Omental fat pad (tissue), 4 donors: Measurements from ENCODE around the gene ASTN2. TPM values are rescaled to one million over a fixed set of nuclear protein-coding genes. Genes with fewer than 3 reads are reported as not detected.

Source experiments
- ATAC-seq: fragments of 150-250 bp; one replicate; pipeline ENCODE4 v1.9.1; 2016; ENCODE audit warnings: mild to moderate bottlenecking, moderate library complexity; ENCODE audit not compliant: low FRiP score
- DNase-seq: peaks from one replicate; pipeline ENCODE4 v3.0.0-alpha.2; 2019; ENCODE audit warnings: low spot score
- total RNA-seq, 4 donors: library from RNA; depleted of rRNA; stranded (reverse); fragments of >200 nt; gene quantifications; one replicate each; pipeline ENCODE4 v1.1.0, GENCODE V29; 2016
- TF ChIP-seq, protein P1 (sequence below), 3 donors: fragments of 450-650 bp; IDR thresholded peaks; one replicate each; pipeline ENCODE4 v1.5.1; 2016 to 2017; ENCODE audit warnings: antibody characterized with exemption in 3 of 3, mild to moderate bottlenecking in 3 of 3, moderate library complexity in 2 of 3

The ASTN2 gene
- total RNA-seq, 4 donors from 2014 or later = 1.1 to 8.4 (median 3.6) TPM

DNA sequence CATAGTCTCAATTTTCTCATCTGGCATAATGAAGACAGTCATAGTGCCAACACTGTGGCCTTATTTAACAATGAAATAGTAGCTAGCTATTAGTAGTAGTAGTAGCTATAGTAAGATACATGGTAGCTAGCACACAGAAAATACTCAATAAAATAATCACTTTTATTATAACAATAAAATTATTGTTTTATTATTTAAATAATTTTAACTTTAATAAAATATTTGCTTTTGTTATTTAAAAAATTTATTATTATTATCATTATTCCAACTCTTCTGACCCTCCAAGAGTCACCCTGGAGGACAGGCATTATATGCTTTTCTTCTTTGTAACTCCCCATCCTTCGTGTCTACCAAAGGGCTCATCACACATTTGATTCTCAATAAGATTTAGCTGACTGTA, 475.7 kb downstream of the ASTN2 start:
- TF ChIP-seq, protein P1, sequence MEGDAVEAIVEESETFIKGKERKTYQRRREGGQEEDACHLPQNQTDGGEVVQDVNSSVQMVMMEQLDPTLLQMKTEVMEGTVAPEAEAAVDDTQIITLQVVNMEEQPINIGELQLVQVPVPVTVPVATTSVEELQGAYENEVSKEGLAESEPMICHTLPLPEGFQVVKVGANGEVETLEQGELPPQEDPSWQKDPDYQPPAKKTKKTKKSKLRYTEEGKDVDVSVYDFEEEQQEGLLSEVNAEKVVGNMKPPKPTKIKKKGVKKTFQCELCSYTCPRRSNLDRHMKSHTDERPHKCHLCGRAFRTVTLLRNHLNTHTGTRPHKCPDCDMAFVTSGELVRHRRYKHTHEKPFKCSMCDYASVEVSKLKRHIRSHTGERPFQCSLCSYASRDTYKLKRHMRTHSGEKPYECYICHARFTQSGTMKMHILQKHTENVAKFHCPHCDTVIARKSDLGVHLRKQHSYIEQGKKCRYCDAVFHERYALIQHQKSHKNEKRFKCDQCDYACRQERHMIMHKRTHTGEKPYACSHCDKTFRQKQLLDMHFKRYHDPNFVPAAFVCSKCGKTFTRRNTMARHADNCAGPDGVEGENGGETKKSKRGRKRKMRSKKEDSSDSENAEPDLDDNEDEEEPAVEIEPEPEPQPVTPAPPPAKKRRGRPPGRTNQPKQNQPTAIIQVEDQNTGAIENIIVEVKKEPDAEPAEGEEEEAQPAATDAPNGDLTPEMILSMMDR (IDR thresholded peaks at IDR 0.05) = no peak
- ATAC-seq (no peak), DNase-seq (no peak)

DNA sequence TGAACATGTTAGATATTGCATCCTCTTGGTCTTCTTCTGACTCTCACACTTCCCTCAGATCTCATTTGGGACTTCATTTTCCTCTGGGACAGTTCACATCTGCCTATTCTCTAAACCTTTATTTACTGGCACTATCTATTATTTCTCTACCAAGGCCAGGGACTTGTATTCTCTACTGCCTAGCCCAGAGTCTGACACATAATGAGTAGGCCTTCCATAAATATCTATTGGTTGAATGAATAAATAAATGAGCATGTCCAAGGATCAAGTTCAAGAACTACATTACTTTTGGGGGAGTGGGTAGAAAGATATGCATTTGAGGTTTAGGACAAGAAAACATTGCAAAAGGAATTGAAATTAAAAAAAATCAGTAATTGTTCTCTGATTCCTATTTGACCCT, 477.5 kb downstream of the ASTN2 start:
- ATAC-seq (no peak), DNase-seq (no peak)
- TF ChIP-seq, protein P1 (IDR thresholded peaks at IDR 0.05) = no peak

DNA sequence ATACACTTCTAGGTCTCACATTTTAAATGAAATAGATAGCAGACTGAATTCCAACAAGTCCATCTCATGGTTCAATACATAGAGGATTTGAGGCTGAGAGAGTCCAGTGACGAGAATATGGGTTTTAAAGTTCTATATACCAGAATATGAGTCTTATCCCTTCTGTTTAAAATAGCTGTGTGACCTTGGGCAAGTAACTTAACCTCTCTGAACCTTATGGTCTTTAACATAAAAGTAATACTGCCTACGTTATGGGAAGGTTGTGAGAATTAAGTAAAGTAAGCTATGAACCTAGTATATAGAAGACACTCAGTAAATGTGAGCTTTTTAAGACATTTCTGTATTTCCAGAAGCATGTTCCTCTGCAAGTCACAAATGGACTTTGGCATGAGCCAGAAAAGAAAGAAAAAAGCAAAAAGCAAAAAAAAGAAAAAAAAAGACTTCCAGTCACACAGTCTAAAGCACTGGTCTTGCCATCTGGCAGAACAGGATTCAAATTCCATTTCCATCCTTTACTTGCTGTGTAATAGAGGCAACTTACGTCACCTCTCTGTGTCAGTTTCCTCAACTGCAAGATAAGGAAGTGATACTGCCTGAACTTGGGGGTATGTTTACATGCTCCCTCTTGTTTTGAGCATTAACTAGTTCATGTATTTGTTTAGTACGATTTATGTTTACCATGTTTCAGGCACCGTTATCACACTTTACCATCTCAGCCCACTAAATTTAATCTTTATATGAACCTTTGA, 479.5 kb downstream of the ASTN2 start:
- TF ChIP-seq, protein P1 (IDR thresholded peaks at IDR 0.05) = no peak
- no peak for ATAC-seq
- DNase-seq = no peak

DNA sequence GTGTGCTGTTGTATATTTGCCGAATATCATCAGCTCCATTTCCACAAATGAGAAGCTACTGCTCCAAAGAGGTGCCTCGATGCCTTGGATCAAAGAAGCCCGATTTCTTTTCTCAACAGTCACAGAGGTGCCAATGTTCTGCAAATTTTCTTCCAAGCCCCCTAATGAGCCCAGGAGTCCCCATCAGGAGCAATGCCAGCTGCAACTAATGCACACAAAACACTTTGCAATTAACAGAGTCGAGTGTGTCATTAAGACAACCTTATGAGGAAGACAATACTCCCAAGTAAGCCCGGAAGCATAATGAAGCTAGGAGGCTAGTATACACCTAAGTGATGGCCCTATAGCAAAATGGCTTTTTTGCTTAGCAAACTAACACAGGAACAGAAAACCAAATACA, 480.7 kb downstream of the ASTN2 start:
- TF ChIP-seq, protein P1 (IDR thresholded peaks at IDR 0.05) = no peak
- DNase-seq (no peak), ATAC-seq (no peak)

DNA sequence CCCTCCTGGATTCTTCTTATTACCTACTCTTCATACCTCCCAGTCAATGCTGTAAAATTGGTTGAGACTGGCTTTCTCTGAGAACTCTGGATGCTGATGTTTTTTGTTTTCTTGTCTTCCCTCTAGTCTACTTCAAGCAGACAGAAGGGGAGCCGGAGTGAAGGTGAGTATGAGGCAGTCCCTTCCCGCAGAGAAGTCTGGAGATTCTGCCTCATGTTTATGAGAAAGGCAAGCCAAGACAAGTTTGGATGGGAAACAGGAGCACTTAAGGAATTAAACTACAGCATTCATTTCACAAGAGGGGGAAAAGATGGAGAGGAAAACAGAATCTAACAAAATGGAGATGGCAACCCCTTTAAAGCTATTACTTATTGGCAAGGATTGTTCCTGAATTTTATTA, 481.6 kb downstream of the ASTN2 start:
- DNase-seq (no peak), ATAC-seq (no peak)
- TF ChIP-seq, protein P1 (IDR thresholded peaks at IDR 0.05) = no peak

DNA sequence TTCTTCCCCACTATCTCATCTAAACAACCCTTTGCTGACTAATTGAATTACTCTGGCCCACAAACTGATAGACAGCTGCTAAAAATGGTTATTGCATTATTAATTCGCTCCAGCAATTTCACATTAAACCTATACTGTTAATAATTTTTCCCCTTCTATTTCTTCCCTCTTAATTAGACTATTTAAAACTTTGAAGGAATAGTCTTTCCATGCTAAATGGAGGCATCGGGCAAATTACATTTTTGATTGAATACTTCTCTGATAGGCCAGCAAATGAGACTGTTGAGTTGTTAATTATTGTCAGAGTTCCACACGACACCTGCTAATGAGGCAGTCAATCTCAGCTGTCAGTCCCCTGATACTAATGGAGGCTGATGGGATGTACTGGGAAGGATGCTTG, 485.2 kb downstream of the ASTN2 start:
- TF ChIP-seq, protein P1 (IDR thresholded peaks at IDR 0.05) = no peak
- DNase-seq = no peak
- ATAC-seq = no peak

DNA sequence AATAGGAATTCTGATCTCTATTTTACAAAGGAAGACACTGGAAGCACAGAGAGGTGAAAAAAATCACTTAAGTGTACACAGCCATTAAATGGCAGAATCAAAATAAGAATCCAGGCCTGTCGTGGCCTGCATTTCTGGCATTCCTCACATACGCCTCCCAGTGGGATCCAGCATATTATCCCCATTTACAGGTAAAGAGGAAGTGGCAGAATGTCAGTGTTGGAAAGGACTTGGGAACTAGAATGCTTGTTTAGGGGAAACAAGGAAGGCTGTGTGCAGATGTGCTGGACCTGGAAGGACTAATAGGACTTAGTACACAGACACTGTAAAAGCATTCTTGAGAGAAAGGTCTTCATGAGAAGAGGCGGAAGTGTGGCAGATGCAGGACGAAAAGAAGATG, 486.0 kb downstream of the ASTN2 start:
- no peak for DNase-seq
- TF ChIP-seq, protein P1 (IDR thresholded peaks at IDR 0.05) = no peak
- no peak for ATAC-seq
